ENCODE data around the gene AKT3.
"Not testable (repeated sequence)": the region's sequence is repeated elsewhere in the genome, so short reads cannot be mapped to it uniquely, and the experiment has no call there.

Gene AKT3

DNA sequence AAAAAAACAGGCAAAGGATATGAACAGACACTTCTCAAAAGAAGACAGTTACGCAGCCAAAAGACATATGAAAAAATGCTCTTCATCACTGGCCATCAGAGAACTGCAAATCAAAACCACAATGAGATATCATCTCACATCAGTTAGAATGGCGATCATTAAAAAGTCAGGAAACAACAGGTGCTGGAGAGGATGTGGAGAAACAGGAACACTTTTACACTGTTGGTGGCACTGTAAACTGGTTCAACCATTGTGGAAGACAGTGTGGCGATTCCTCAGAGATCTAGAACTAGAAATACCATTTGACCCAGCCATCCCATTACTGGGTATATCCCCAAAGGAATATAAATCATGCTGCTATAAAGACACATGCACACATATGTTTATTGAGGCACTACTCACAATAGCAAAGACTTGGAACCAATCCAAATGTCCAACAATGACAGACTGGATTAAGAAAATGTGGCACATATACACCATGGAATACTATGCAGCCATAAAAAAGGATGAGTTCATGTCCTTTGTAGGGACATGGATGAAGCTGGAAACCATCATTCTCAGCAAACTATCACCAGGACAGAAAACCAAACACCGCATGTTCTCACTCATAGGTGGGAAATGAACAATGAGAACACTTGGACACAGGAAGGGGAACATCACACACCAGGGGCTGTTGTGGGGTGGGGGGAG lies 77.5 kb downstream of the AKT3 start:
- DNase-seq: not testable (repeated sequence)

GRCh38 chr1:243770860-243771259 lies 79.2 kb downstream of the AKT3 start:
- no peak for DNase-seq

DNA sequence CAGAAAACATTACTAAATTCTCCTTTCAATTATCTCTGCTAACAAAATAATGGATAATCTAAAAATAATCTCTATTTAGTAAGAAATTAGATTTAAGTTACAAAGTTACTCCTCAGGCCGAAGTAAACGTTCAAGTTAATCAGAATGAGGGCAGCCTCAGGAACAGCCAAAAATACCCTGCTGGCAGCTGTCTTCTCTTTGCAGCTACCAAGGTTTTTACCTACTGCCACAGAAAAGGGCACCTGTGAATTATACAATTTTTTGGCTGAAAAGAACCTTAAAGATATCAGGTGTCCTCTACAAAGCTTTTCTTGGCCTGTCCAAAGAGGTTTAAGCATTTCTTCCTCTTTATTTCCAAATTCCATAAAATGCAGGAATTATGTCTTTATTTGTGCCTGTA lies 84.4 kb downstream of the AKT3 start:
- DNase-seq: no peak

- no peak for DNase-seq
Measured at GRCh38 chr1:243763806-243764205, 86.2 kb downstream of the AKT3 start.

GRCh38 chr1:243758647-243759046 lies 91.4 kb downstream of the AKT3 start:
- DNase-seq: no peak

DNA sequence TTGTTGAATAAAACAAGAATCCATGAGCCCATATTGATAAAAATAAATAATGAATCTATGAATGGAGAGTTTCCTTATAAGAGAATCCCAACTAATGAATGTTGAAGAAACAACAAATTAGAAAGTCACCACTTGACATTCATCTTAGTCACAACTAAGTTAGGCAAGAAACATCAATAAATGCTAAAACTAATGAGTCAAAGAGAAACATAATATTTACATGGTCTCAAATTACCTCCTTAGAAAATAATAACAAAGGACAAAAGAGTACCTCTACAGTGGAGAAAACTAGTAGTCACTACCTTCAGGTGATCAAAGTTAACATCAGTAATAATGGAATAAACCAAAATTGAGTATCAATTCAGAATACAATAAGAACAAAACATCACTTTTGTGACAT lies 93.5 kb downstream of the AKT3 start:
- no peak for DNase-seq

DNA sequence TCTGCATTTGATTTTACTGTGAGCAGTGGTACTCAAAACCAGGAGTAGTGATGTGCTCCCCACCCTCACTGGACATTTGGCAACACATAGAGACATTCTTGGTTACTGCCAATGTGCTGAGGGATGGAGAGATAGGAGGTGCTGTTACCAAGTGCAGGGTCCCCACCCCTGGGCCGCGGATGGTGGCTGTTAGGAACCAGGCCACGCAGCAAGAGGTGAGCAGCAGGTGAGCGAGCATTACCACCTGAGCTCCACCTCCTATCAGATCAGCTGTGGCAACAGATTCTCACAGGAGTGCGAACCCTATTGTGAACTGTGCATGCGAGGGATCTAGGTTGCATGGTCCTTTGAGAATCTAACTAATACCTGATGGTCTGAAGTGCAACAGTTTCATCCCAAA lies 95.7 kb downstream of the AKT3 start:
- DNase-seq: no peak

GRCh38 chr1:243751506-243751905 lies 98.5 kb downstream of the AKT3 start:
- DNase-seq: peak; percentile 76

DNA sequence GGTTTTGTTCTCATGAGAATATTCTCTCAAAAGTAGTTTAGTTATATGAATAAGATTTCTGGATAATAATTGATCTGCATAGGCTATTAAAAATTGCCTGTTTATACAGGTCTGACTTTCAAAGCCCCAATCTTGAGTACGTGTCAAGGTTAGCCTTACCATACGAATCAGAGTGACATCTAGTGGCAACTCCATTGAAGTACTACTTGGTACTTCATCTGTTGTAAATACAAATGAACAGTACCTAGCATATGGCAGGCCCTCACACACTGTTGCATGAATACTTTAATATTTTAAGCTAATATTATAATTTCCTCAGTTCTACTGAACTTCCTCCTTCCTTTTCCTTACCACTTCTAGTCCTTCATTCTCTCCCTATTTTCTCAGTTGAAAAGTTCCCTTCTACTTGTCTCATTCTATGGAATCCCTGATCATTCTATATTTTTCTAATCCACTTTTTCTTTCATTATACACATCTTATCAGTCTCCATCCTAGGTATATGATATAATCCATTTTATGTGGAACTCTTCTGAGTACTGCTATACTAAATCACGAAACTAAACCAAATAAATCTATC lies 101.2 kb downstream of the AKT3 start:
- DNase-seq: no peak

DNA sequence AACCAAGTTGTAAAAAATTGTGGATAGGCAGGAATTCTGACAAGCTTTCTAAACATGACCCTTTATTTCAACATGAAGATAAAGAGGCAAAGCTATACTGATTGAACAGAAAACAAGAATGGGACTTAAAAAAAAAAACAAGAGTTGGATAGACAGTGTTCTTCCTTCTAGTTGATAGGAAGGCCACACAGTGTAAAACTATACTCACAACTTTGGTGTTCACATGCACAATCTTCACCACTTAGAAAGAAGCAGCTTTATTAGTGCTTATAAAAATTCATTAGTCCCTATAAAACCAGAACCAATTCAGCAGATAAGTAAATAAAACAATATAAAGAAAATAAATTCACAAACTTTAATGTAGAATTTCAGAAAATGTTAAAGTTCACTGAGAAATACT lies 101.8 kb downstream of the AKT3 start:
- DNase-seq: no peak

- no peak for DNase-seq
Measured at GRCh38 chr1:243746751-243747150, 103.3 kb downstream of the AKT3 start.

GRCh38 chr1:243745356-243745755 lies 104.7 kb downstream of the AKT3 start:
- DNase-seq: no peak

DNA sequence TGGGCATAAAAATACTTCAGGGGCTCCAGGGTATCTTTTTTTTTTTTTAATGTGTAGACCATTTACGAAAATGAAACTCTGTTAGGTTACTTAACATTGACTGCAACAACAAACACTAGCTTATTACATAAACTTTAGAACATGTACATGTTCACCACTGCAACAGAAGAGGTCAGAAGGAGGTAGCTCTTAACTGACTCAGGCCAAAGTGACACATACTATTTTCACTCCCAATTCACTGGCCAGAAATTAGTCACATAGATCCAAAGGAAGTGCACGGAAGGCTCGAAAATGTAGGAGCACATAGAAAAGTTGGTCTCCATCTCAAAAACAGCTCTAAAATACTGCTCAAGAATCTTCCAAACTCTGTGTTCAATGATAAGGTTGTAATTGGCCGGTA lies 107.2 kb downstream of the AKT3 start:
- DNase-seq: no peak

DNA sequence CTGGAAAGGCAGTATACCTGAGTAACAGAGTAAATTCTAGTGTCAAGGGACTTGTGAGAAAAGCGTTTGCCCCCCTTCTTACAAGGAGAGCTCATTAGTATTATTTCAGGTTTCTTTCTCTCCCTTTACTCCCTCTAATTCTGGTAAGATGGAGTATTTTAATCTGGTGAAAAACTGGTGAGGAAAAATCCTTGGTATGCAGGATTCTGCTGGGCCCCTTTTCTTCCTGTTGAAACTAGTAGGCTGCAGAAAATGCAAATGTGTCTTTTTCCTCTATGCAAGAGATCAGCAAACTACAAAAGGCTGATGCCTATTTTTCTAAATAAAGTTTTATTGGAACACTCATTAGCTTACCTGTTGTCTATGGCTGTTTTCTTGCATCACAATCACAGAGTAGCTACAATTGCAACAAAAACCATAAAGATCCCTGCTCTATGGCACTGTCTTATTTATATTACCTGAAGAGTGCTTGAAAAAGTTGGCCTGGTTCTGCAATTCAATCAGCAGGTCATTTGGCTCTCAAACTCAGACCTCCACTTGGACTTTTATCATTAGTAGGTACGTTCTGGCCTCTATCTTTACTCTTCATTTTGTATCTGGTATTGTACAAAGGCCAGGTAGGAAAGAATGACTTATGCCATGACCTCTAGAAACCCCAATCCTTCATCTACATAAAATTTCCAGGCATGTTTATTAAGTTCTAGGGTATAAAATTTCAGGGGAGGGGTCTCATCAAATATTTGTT lies 109.6 kb downstream of the AKT3 start:
- DNase-seq: no peak

- DNase-seq: no peak
Measured at GRCh38 chr1:243739335-243740003, 110.6 kb downstream of the AKT3 start.

DNA sequence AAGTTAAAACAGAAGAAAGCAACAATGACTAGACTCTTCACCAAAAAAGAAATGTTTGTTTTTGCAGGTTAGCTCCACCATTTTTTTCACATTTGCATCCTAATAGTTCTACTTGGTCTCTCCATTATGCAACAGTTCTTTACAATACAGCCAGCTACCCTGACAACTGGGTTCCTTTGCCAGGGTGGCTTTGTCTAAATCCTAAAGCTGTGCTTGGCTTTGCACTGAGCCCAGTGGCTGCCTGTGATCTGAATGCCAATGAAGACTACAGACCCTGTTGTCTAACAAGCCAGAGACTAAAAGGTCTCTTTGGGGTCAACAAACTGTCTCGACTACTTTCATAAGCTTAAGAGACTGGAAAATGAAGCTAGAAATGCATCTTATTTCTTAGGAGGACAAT lies 112.0 kb downstream of the AKT3 start:
- DNase-seq: no peak

DNA sequence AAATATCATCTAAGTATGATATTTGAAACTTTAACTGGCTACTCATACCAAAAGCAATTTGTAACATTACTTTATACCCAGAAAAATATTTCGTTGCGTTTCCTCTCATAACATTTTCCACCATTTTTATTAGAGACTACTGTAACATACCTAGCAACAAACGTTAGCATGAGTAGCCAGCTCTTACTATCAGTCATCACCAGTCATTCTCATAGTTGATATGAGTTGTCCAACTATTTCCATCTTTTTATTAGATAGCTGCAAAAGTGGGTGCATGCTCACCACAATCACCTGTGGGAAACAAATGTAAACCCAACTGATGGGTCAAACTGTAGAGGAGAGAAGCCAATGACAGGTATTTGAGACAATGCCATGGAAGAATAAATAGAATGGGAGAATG lies 114.6 kb downstream of the AKT3 start:
- DNase-seq: no peak

DNA sequence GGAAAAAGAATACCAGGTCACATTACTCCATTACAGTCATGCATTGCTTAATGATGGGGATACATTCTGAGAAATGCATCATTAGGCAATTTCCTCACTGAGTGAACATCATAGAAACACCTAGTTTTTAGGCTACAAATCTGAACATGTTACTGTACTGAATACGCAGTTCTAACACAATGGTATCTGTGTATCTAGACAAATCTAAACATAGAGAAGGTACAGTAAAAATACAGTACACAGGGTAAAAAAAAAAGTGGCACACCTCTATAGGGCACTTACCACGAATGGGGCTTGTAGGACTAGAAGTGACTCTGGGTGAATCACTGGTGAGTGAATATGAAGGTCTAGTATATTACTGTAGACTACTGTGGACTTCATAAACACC lies 115.7 kb downstream of the AKT3 start:
- no peak for DNase-seq

GRCh38 chr1:243733670-243734307 lies 116.3 kb downstream of the AKT3 start:
- DNase-seq: no peak

DNA sequence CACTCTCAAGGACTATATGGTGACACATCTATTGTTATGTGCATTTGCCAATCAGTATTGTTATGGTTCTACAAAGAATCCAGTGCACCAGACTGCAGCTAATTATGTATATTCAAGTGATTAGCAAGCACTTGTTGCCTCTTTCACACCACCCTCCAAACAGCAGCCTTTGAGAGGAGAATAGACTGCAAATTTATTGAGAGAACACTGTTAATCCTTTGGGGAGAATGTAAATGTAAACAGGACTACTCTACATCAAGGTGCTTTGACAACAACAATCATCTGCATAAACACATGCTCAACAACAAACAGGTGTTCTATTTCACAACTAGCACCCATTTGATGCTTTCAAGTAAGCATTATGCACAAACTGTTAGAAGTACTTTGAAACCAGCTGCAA lies 117.4 kb downstream of the AKT3 start:
- DNase-seq: no peak

DNA sequence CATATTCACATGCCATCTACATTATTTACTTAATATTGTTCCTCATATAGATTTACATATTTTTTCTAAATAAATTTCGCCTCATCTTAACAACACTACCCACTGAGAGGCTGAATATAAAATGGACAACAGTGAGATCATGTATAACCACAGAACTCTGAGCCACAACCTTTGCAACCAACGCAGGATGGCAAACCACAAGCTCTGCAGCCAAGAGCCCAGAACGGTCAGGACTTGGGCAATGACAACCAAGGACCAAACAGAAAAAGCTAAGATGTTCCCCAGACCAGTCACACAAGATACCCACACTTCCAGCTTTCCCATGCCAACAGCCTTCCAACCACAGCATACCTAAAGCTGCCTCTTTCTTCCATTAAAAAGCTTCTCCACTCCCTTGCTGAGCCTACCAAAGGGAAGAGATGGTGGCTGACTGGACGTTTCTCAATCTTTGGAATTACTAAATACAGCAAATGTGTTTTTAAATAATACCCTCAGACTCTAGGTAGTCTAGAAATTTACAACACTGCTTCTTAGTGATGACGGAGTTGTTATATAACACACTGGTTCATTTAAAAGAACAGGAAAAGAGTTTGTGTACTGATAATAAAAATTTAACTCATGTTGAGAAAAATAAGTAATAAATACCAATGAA lies 117.9 kb downstream of the AKT3 start:
- no peak for DNase-seq

DNA sequence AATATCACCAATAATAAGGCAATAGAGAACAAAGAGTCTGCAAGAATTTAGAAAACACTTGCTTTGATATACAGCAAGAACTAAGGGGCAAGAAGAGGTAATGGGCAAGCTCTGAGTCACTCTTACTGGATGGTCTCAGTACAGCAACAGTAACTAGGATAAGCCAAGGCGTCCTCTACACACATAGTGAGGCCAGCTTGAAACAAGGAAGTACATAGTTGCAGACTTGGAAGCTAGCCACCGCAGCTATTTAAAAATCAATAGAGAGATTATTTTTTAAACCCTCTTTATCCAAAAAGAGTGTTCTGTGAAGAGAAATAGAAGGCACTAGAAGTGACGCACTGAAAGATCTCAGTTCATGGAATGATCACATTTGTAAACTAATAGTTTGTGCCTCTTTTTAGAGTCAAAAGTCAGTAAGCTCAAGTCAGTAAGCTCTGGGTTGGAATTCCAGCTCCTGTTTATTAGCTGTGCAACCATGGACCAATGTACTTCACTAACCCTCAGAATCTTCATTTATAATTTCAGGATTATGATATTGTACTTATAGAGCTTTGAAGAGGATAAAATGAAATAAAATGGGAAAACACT lies 118.6 kb downstream of the AKT3 start:
- DNase-seq: no peak

All from islet precursor cell (in vitro differentiated cells).